Skin epidermis (tissue), 12 donors: Measurements from ENCODE around the gene PHLDA3.

Experiments
- H3K27ac ChIP-seq, 21 experiments: fragments of 200-600 bp; sonication (generic) in 11 of 21; one replicate each; pipeline ENCODE4 v1.5.0; 2020; ENCODE audit warnings: mild to moderate bottlenecking in 3 of 21, inconsistent platforms in 2 of 21, moderate library complexity in 2 of 21
- H3K4me3 ChIP-seq, 7 experiments: fragments of 200-600 bp; sonication (generic) in 2 of 7; one replicate each; pipeline ENCODE4 v1.5.0; 2020; ENCODE audit warnings: inconsistent platforms in 2 of 7, mild to moderate bottlenecking in 2 of 7, moderate library complexity in 1 of 7

Gene PHLDA3

DNA sequence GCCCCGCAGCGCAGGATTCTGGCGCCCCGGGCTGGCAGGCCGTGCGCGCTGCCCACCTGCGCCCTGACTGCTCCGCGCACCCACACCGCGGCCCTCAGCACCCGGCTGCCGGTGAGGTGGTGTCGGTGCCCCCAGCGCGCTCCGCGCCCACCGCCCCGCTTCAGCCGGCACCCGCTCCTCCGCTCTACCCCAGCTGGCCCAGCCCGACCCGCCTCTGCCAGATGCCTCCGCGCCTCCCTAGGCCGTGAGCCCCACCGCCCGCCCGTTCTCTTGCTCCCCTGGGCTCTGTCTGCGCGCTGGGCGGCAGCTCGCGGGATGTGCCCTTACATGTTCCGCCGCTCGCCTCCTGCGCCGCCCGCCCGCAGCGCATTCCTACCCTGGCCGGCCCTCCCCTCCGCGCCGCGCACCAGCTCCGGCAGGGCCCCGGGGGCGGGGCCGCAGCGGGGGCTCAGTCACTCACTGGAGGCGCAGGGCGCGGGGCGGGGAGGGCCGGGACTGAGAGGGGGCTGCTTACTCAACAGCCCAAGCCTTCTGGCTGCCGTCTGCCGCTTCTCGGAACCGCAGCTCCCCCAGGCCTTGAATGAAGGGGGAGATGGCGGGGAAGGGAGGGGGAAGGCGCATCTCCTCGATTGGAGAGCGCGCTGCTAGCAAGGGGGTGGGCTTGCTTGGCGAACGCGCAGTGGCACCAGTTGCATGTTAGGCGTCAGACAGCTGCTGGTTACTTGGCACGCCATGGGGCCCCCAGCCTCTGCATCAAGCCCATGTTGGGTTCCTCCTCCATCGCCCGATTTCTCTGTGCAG, at the start of gene PHLDA3:
Gene PHLDA3 (minus strand): TSS at position 345 of the 801 bp plus-strand sequence. CDS start 402 bp downstream, outside the sequence.
- H3K27ac ChIP-seq, result peak within 1 kb of the TSS; percentile 76 to 99 (median 95)

DNA sequence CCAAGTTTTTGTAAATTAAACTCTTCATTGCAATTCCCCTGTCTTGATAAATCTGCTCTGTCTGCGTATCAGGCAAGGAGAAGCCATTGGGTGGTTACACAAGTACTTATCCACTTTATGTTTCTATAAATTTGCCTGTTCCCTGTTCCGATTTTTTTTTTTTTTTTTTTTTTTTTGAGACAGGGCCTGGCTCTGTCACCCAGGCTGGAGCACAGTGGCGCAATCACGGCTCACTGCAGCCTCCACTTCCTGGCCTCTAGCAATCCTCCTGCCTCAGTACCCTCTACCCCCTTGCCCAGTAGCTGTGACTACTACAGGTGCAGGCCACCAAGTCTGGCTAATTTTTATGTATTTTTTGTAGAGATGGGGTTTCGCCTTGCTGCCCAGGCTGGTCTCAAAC, 49.1 kb upstream of the PHLDA3 start:
- Histone ChIP-seq H3K4me3 (no peak overlapping the region), H3K27ac (peak overlapping the region in 9 of 21 experiments; percentile 25 to 56 (median 40))

More for the DNA sequence above, at the start of gene PHLDA3:
- H3K4me3 ChIP-seq, result peak within 1 kb of the TSS; percentile 53 to 87 (median 75)

DNA sequence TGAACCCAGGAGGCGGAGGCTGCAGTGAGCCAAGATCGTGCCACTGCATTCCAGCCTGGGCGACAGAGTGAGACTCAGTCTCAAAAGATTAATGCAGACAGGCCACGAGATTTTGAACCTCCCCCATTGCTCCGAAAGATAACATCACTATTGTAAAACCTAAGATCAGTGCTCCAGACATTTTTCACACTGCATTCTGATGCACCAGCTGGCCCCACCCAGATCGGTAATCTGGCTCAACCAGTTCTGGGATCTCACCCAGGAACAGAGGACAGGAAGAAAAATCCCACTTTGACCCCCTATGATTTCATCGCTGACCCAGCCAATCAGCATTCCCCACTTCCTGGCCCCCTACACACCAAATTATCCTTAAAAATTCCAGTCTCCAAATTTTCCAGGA, 48.6 kb upstream of the PHLDA3 start:
- Histone ChIP-seq H3K4me3 (no peak overlapping the region), H3K27ac (peak overlapping the region in 8 of 21 experiments; percentile 31 to 56 (median 41))

DNA sequence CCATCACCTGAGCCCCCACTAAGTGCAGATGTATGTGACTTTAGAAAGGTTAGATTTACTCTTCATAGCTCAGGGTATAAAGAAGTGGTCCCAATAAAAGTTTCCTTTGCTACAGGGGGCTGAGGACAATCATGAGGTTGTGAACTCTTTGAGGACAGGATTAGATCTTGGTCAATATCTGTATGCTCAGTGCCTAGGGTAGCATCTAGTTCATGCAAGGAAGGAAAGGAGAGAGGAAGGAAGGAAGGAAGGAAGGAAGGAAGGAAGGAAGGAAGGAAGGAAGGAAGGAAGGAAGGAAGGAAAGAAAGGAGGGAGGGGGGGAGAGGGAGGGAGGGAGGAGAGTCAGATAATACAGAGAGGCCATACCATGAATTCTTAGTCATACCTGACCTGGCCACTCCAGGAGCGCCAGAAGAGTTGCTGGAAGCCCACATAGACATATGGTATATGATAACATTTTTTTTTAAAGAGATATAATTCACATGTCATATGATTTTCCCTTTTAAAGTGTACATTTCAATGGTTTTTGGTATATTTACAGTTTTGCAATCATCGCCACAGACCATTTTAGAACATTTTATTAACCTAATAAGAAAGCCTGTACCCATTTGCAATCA, 47.6 kb upstream of the PHLDA3 start:
- no peak overlapping the region for H3K27ac ChIP-seq
- no peak overlapping the region for H3K4me3 ChIP-seq

DNA sequence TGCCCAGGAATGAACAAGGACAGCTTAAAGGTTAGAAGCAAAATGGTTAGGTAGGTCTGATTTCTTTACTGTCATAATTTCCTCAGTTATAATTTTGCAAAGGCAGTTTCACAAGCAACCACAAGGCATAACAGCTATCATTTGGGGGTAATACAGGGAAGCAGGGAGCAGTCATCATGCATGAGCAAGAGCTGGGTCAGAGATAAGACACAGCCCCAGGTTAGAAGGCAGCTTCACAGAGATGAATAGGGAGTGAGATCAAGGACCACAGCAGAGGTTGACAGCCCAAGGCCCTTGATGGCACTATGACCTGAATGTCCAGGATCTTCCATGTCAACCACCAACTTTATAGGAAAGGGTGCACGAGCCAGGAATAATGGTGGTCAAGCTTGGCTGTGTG, 46.9 kb upstream of the PHLDA3 start:
- Histone ChIP-seq H3K27ac (no peak overlapping the region), H3K4me3 (no peak overlapping the region)

DNA sequence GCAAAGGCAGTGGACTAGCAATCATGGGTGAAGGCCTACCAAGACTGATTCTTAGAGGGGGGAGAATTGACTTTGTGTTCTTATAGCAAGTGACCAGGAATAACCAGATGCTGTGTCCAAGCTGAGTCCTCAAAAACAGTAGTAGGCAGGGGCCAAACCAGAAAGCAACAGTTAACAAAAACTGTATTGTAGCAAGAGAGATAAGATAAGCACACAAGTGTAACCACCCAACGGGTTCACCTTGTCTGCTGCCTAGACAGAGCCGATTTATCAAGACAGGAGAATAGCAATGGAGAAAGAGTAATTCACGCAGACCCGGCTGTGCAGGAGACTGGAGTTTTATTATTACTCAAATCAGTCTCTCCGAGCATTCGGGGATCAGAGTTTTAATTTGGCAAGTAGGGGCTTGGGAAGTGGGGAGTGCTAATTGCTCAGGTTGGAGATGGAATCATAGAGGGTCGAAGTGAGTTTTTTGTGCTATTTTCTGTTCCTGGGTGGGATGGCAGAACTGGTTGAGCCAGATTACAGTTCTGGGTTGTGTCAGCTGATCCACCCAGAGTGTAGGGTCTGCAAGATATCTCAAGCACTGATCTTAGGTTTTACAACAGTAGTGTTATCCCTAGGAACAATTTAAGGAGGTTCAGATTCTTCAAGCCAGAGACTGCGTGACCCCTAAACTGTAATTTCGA, 46.2 kb upstream of the PHLDA3 start:
- no peak overlapping the region for H3K27ac ChIP-seq
- H3K4me3 ChIP-seq, result no peak overlapping the region

DNA sequence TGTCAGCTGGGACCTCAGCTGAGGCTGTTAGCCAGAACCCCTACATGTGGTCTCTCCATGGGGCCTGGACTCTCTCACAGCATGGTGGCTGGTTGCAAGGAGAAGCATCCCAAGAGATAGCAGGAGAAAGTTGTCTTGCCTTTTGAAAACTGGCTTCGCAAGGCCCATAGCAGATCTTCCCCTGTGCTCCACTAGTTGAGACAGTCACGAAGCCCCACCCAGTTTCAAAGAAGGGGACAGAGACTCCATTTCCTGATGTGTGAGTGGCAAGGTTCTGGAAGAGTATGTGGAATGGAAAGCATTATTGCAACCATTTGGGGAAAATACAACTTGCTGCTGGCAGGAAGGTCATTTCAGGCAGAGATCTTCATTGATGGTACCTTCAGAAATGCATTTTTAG, 45.5 kb upstream of the PHLDA3 start:
- Histone ChIP-seq H3K4me3 (no peak overlapping the region), H3K27ac (no peak overlapping the region)

DNA sequence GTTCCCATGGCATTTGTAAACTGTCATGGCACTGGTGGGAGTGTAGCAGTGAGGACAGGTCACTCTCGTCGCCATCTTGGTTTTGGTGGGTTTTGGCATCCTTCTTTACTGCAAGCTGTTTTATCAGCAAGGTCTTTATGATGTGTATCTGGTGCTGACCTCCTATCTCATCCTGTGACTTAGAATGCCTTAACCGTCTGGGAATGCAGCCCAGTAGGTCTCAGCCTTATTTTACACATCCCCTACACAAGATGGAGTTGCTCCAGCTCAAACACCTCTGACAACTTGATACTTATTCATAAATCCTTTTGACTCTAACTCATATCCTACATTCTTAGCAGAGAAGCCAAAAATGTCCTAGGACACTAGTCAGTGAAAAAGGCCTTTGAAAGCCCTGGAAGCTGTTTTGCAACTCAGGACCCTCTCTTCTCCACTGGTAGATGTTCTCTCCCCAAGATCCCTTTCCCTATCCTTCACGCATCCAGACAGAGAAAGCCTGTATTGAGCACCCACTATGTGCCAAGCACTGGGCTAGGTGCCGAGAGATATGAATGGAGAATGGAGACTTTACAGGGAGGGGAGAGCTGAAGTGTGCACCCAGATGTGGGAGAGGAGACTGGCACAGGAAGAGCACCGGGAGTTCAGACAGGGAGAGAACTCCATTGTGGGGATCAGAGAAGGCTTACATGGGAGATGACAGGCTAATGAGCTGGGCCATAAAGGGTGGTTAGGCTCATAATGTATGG, 44.7 kb upstream of the PHLDA3 start:
- Histone ChIP-seq H3K4me3 (no peak overlapping the region), H3K27ac (peak overlapping the region in 2 of 21 experiments; percentile 5 to 44)

DNA sequence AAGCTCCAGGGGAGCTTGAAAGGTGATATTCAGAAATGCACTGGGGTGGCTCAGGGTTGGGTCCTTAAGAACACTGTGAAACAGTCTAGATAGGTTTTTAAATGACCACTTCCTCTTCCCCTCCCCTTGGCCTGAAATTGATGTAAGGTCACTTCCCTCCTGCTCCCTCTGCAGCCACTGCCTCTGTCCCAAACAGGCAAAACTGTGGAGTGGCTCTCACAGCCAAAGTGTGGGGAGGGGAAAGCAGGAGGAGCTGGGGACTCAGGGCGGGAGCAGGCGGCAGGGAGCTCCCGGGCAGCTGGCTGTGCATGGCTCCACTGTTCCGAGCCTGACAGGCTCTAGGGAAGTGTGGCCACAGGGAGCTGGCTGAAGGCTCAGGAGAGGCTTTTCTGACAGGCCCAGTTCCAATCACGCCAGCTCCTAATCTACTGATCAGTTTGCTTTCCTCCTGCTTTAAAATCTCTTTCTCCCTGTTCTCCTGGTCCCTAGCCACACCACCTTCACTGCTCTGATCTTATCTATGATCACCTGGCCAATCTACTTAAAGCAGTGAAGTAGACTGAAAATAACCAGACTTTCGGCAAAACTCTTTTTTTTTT, 43.1 kb upstream of the PHLDA3 start:
- Histone ChIP-seq H3K27ac (peak overlapping the region in 13 of 21 experiments; percentile 6 to 75 (median 58)), H3K4me3 (no peak overlapping the region)

DNA sequence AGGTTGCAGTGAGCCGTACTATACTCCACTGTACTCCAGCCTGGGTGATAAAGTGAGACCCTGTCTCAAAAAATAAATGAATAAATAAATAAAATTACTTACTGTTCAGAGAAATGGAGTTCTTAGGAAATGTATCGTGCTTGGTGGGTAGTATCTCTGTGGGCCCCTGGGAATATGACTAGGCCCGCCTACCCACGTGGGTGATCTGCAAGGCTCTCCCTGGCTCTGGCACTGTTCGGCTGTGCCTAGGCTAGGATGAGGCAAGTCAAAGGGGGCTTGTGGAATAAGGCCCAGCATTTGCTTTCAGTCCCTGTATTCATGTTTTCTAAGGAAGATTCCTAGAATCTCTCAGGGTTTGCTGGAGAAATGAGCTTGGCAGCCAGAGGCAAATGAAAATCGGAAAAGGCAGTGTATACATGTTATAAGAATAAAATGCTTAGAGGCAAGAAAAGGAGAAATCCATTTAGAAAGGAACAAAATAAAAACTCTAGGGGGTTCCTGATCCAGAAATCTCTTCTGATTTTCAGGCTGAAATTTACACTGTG, 42.5 kb upstream of the PHLDA3 start:
- Histone ChIP-seq H3K27ac (peak overlapping the region in 10 of 21 experiments; percentile 6 to 75 (median 61)), H3K4me3 (no peak overlapping the region)

DNA sequence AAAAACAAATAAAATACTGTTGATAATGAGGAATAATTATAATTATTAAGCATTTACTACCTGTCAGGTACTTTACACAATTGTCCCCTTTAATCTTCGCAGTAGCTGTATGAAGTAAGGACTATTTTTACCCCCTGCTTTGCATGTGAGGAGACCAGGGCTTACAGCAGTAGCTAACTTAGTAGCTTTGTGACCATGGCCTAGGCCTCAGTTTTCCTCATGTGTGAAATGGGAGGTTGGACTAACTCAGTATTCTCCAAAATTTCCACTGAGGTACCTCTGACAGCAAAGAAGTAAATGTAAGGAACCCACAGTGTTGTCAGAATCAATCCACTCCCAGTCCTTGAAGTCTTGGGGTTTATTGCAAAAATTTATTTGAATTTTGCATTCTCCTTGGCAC, 41.7 kb upstream of the PHLDA3 start:
- Histone ChIP-seq H3K27ac (no peak overlapping the region), H3K4me3 (no peak overlapping the region)

DNA sequence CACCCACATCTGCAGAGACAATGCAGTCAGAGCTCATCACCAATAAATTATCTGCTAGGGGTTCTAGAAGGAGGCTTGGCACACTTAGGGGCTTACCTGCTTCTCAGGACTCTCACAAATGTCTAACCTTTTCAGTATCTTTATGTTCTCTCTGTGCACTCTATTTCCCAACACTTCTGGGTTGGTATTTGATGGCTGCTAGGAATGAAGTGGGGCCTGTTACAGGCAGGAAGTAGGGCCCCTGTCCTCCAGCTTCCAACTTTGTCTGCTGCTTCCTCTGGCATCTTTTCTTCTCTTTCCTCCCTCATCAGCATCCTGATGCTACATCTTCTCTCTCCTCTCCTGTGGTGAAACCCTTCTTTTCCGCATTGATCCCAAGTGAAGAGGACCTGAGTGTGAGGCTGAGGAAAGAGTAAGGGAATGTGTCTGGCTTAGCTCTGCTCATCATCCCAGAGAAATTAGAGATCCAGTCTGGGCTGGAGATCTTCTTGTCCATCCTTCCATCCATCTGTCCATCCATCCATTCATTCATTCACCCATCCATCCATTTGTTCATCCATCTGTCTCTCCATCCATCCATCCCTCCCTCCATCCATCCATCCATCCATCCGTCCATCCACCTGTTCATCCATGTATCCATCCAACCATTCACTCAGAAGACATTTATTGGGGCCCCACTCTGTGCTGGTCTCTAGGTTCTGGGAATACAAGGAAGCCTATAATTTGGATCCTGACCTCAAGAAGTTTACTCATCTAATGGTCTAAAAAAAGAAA, 40.8 kb upstream of the PHLDA3 start:
- Histone ChIP-seq H3K27ac (no peak overlapping the region), H3K4me3 (no peak overlapping the region)

DNA sequence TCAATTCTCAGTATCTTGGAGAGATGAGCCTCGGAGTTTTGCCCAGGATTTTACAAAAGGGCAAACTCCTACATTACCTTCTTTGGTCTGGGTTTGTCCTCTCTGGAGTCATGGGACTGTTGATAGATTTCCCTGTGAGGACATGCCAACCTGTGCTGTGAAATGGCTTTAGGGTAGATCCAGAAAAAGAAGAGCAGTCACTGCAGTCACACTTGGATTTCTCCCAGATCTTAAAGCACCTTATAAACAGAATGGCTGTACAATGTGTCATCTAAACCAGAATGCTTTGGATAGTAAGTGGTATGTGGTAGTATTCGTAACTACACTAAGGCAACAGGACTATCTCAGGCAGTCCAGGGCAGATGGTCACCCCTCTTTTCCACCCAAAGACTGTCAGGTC, 39.8 kb upstream of the PHLDA3 start:
- Histone ChIP-seq H3K4me3 (no peak overlapping the region), H3K27ac (no peak overlapping the region)

DNA sequence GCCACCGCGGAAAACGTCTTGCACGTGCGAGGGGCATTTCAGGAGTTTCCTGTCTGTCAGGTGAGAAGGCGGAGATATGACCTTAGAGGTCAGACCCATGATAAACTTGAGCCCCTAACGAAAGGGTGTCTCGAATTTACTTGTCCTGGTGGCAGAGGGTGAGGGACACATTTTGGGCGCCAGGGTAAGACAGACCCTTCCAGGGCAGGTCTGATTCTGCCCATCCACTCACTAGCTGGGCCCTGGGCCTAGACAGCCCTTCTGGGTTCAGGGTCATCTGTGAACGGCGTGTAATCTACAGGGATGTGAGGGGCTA, 38.3 kb upstream of the PHLDA3 start:
- H3K4me3 ChIP-seq, result peak overlapping the region; percentile 55 to 95 (median 70)
- H3K27ac ChIP-seq, result peak overlapping the region; percentile 63 to 95 (median 89)

DNA sequence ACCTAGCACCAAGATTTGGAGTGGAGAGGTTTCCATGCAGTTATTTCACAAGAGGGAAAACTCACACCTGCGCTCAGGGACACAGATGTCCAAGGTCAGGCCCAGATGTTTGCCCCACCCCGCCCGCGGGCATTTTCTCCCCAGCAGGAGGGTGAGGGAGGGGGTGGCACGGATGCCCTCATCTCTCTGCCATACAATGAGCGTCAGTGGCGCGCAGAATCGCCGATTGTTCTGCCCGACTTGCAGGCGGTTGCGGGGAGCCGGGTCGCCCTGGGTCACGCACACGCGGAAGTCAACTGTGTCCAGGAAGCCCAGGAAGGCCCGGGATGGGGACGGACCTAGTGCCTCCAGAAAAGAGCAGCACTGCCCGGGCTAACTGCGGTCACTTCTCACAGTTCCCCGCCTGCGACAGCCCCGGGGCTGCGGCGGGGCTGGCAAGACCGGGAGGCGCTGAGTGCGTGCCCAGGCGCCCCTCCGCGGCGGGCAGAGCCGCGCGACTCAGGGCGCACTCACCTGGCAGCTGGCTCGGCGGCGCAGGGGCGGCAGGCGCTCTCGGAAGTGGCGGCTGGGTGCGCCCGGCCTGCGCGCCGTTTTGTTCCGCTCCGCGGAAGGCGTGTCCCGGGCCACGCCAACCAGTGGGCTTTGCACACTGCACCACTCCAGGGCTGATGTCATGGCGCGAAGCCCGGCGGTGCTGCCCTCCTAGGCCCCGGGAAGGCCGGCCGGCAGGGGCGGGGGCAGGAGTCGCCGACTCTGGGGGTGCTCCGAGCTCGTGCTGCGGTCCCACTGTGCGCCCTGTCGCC, 37.8 kb upstream of the PHLDA3 start, which contains the start of gene CSRP1:
Gene CSRP1 (minus strand): TSS at position 567 of the 803 bp plus-strand sequence. CDS start 10,820 bp downstream, outside the sequence.
- peak within 1 kb of the TSS; percentile 63 to 95 (median 89) for H3K27ac ChIP-seq
- peak within 1 kb of the TSS; percentile 55 to 95 (median 70) for H3K4me3 ChIP-seq

DNA sequence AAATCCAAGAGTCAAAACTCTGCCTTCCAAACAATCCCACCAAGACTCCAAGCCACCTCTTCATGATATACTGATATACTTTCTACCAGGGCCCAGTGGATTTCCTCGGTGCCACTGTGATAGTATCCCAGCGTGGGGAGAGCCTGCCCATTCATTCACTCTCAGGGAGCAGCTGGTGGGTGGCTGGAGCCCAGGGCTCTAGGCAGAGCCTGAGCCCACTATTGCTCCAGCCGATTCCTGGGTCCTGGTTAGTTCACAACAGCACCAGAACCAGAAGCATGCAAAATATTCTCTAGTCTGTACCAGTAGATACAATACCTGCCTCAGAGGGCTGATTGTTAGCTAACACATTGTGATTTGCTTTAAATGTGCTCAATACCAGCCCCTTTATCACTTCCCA, 37.1 kb upstream of the PHLDA3 start:
- Histone ChIP-seq H3K27ac (peak overlapping the region in 20 of 21 experiments; percentile 63 to 95 (median 89)), H3K4me3 (peak overlapping the region; percentile 55 to 95 (median 70))

DNA sequence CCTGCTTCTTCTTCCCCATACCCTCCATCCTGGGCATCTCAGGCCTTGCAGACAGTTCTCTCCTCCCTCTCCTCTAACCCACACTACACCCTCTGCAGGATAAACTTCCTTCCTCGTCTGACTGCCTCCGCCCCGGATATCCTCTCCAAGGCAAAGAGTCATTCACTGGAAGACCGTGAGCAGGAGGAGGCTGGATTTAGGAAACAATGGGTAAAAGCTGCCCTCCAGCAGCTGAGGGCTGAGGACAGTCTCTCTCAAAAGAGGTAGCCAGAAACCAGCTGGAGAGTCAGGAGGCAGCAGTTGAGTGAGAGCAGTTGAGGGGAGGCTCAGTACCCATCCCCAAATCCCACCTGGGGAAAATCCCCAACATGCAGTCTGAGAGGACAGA, 36.5 kb upstream of the PHLDA3 start:
- Histone ChIP-seq H3K27ac (peak overlapping the region in 16 of 21 experiments; percentile 63 to 95 (median 90)), H3K4me3 (peak overlapping the region in 6 of 7 experiments; percentile 55 to 95 (median 69))
